ENCODE measurements around the gene HBS1L.

Gene HBS1L

DNA sequence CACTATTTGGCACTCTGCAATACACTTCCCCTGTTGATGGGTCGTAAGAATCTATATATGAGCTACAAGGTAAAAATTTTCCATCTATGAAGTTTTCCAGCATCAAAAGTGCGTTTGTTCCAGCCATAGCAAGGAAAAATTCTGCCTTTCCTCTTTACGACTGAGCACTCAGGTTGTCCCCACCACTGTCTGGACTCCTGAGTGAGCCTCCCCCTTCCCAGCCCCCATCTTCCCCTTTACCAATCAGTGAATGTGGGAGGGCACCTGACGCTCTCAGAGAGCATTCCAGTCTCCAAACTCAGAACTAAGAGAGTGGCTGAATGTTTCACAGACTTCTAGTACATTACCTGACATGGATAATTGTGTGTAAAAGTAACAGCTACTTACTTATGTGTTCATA is 104.7 kb downstream of the HBS1L start, which contains the start of gene ALDH8A1:
ALDH8A1 (minus strand) TSS at position 175 of the 400 bp plus-strand sequence; CDS start at position 127, 48 bp downstream.
- Mint-ChIP-seq H3K9me3 (no peaks in the 10 kb centered on the region), H3K36me3 (ENCODE audit: low read depth) (no peaks in the 10 kb centered on the region), H3K4me3 (no peak within 1 kb of the TSS), H3K27ac (no peak within 1 kb of the TSS), H3K4me1 (ENCODE audit: low read depth) (no peaks in the 10 kb centered on the region), H3K27me3 (ENCODE audit: low read depth) (no peaks in the 10 kb centered on the region)

DNA sequence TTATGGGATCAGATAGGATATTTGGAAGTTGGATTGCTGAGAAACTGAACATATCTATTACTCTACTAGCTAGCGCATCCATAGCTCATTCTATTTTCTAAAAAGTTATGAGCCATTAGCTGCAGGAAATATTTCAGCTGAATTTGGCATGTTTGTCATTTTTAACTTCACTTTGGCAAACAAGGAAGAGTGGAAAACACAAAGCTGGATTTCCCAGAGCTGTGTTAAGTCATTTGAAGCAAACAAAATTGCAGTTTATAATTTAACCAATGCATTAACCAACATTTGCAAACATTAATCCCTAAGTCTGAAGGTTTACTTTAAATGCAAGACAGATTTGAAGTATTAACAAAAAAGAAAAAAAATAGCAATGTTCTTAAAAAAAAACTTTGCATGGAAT is 105.9 kb downstream of the HBS1L start:
- no peaks in the 10 kb centered on the region for H3K9me3 Mint-ChIP-seq
- H3K36me3 Mint-ChIP-seq (ENCODE audit: low read depth) = no peaks in the 10 kb centered on the region
- no peak overlapping the region for H3K27ac Mint-ChIP-seq
- H3K27me3 Mint-ChIP-seq (ENCODE audit: low read depth) = no peaks in the 10 kb centered on the region
- H3K4me1 Mint-ChIP-seq (ENCODE audit: low read depth) = no peaks in the 10 kb centered on the region
- no peak overlapping the region for H3K4me3 Mint-ChIP-seq

DNA sequence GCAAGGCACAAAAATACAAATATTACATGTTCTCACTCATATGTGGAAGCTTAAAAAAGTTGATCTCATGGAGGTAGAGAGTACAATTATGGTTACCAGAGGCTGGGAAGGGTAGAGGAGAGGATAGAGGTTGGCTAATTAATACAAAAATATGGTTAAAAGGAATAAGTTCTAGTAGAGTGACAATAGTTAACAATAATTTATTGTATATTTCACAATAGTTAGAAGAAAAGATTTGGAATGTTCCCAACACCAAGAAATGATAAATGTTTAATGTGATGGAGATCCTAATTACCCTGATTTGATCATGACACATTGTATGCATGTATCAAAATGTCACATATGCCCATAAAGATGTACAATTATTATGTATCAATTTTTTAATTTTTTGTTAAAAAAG is 106.5 kb downstream of the HBS1L start:
- Mint-ChIP-seq H3K9me3 (no peaks in the 10 kb centered on the region), H3K4me3 (no peak overlapping the region), H3K27ac (no peak overlapping the region), H3K36me3 (ENCODE audit: low read depth) (no peaks in the 10 kb centered on the region), H3K4me1 (ENCODE audit: low read depth) (no peaks in the 10 kb centered on the region), H3K27me3 (ENCODE audit: low read depth) (no peaks in the 10 kb centered on the region)

DNA sequence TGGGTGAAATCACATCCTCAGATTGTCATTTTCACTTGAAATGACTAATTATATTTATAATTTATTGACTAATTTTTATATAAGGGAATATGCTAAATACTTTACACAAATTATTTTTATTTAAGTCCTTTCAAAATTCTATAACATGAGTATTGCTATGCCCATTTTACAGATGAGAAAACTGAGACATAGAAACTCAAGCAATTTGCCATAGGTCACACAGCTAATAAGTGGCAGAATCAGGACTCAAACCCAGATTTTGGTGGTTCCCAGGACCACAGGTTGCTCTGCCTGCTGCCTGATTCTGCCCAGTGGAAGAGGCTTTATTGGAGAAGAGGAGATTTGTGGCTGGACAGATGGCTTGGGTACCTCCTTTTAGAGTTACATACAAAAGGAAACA is 109.6 kb downstream of the HBS1L start:
- Mint-ChIP-seq H3K36me3 (ENCODE audit: low read depth) (no peaks in the 10 kb centered on the region), H3K4me3 (no peak overlapping the region), H3K27me3 (ENCODE audit: low read depth) (no peaks in the 10 kb centered on the region), H3K9me3 (no peaks in the 10 kb centered on the region), H3K27ac (no peak overlapping the region), H3K4me1 (ENCODE audit: low read depth) (peaks cover 3% of the 10 kb centered on the region)

DNA sequence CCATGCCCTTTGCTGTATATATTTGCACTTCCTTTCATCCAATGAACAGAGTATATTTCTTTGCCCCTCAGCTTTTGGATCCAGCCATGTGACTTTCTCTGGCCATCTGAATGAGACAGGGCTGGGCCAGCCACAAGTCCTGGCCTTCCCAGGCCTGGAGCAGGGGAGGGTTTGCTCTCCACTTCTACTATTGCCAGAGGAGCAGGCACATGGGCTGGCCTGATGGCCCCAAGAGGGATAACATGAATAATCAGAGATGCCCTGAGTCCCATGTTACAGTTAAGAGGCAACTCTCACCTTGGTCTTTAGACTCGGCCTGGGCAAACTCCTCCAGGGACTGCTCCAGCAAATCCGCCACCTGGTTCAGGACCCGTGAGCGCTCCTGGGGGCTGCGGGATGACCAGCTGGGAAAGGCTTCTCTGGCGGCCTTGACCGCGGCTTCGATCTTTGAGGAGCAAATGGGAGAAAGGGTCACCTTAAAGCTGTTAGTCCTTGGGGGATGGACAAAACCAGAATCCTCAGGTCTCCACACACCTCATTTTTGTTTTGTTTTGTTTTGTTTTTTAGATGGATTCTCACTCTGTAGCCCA is 111.0 kb downstream of the HBS1L start:
- Mint-ChIP-seq H3K9me3 (no peaks in the 10 kb centered on the region), H3K36me3 (ENCODE audit: low read depth) (peaks cover 3% of the 10 kb centered on the region), H3K27me3 (ENCODE audit: low read depth) (no peaks in the 10 kb centered on the region), H3K4me3 (no peak overlapping the region), H3K4me1 (ENCODE audit: low read depth) (peaks cover 12% of the 10 kb centered on the region), H3K27ac (no peak overlapping the region)

DNA sequence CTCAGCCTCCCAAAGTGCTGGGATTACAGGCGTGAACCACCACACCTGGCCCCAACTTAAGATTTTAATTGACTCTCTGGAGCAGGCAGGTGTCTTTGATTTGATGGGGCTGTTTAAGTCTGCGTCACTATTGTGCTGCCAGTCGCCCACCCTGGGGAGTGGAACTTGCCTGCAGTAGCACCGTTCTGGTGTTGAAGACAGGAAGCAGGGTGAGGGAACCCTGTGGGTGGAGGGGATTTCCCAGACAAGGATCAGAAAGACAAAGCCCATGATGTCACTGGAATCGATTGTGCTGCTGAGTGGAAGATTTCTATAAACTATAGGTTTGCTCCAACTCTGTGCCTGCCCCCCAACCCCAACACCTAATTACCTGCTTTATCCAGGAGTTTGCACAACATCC is 115.7 kb downstream of the HBS1L start:
- H3K27ac Mint-ChIP-seq = peak overlapping the region; percentile 70
- peaks cover 17% of the 10 kb centered on the region for H3K36me3 Mint-ChIP-seq (ENCODE audit: low read depth)
- H3K9me3 Mint-ChIP-seq = no peaks in the 10 kb centered on the region
- no peak overlapping the region for H3K4me3 Mint-ChIP-seq
- H3K27me3 Mint-ChIP-seq (ENCODE audit: low read depth) = no peaks in the 10 kb centered on the region
- H3K4me1 Mint-ChIP-seq (ENCODE audit: low read depth) = peaks cover 14% of the 10 kb centered on the region

DNA sequence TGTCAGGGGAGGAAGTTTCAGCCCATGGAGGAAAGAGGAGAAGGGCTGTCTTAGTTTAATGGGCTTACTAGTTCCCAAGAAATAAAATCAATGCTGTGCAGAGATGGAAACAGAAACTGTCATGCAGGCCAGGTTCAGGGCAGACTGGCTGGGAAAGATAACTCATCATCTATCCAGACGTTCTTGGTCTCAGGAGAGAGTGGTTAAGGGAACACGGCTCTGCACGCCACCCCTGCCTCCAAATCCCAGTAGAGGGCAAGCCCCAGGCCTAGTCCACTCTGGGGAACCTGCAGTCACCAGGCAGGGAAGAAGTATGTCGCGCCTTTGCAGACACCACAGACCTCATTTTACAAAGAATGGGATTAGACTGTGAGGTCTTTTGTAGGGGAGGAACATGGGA is 117.2 kb downstream of the HBS1L start:
- Mint-ChIP-seq H3K27ac (no peak overlapping the region), H3K4me1 (ENCODE audit: low read depth) (peaks cover 14% of the 10 kb centered on the region), H3K9me3 (no peaks in the 10 kb centered on the region), H3K27me3 (ENCODE audit: low read depth) (no peaks in the 10 kb centered on the region), H3K4me3 (no peak overlapping the region), H3K36me3 (ENCODE audit: low read depth) (peaks cover 17% of the 10 kb centered on the region)

DNA sequence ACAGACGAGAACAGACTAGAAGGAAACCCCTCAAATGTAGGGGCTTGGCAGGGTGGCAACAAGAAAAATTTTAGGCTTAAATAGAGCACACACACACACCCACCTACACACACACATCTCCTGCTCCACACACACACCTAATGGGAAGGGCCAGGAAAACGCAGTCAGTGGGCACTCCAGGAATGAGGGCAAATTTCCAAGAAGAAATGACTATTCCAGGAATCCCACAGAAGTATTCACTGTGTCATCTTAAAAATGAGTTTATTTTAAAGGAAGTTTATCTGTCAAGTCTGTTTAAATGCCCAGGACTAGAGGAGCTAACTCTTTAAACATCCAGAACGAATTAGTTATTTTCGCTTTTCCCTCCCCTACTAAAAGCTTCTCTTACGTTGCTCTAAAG is 117.7 kb downstream of the HBS1L start:
- no peaks in the 10 kb centered on the region for H3K9me3 Mint-ChIP-seq
- peaks cover 20% of the 10 kb centered on the region for H3K36me3 Mint-ChIP-seq (ENCODE audit: low read depth)
- no peak overlapping the region for H3K4me3 Mint-ChIP-seq
- H3K4me1 Mint-ChIP-seq (ENCODE audit: low read depth) = peaks cover 14% of the 10 kb centered on the region
- no peak overlapping the region for H3K27ac Mint-ChIP-seq
- no peaks in the 10 kb centered on the region for H3K27me3 Mint-ChIP-seq (ENCODE audit: low read depth)

DNA sequence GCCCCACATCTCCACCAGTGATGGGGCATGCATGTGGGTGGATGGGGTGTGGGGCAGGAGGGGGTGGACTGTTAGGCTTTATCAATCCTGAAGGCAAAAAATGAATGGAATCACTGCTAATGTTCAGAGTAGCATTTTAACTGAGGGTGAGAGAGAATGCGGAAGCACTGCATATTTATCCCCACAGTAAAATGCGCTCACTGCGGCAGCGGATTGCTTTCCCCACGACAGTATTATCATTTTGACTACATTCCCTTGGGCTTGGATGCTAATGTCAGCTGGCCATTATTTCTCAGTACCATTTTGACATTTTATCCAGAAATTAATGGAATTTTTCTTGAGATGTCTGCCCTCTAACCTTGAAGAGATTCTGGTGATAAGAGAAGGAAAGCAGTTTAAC is 118.1 kb downstream of the HBS1L start:
- Mint-ChIP-seq H3K27me3 (ENCODE audit: low read depth) (no peaks in the 10 kb centered on the region), H3K27ac (no peak overlapping the region), H3K4me3 (no peak overlapping the region), H3K9me3 (no peaks in the 10 kb centered on the region), H3K36me3 (ENCODE audit: low read depth) (peaks cover 20% of the 10 kb centered on the region), H3K4me1 (ENCODE audit: low read depth) (peaks cover 14% of the 10 kb centered on the region)

DNA sequence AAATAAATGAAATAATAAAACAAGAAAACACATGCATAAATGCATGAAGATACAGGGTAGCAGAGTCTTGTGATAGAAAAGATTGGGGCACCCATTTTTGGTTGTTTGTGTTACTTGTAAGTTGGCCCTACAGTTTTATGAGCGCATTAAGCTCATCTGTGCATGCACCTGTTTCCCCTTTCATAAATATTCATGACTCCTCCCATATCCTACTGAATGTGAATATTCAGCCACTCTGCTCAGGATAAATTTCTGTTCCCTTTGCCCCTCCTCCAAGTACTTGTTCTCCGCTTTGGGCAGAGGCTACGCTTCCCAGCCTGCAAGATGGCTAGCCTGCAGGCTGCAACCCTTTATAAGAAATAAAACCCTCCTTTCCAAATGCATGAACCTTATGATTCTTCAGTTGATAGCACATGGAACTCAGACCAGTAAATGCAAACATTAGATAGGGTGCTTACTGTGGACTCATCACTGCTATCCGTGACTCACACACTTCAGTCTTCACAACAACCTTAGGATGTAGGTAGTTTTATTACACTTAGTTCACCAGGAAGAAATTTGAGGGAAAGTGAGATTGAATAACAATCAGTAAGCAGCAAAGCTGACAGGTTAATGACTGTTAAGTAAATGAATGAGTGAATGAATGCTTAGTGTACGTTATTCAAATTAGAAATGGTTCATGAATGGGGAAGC is 119.7 kb downstream of the HBS1L start:
- Mint-ChIP-seq H3K27ac (no peak overlapping the region), H3K9me3 (no peaks in the 10 kb centered on the region), H3K4me3 (no peak overlapping the region), H3K27me3 (ENCODE audit: low read depth) (no peaks in the 10 kb centered on the region), H3K36me3 (ENCODE audit: low read depth) (peaks cover 22% of the 10 kb centered on the region), H3K4me1 (ENCODE audit: low read depth) (peaks cover 12% of the 10 kb centered on the region)

DNA sequence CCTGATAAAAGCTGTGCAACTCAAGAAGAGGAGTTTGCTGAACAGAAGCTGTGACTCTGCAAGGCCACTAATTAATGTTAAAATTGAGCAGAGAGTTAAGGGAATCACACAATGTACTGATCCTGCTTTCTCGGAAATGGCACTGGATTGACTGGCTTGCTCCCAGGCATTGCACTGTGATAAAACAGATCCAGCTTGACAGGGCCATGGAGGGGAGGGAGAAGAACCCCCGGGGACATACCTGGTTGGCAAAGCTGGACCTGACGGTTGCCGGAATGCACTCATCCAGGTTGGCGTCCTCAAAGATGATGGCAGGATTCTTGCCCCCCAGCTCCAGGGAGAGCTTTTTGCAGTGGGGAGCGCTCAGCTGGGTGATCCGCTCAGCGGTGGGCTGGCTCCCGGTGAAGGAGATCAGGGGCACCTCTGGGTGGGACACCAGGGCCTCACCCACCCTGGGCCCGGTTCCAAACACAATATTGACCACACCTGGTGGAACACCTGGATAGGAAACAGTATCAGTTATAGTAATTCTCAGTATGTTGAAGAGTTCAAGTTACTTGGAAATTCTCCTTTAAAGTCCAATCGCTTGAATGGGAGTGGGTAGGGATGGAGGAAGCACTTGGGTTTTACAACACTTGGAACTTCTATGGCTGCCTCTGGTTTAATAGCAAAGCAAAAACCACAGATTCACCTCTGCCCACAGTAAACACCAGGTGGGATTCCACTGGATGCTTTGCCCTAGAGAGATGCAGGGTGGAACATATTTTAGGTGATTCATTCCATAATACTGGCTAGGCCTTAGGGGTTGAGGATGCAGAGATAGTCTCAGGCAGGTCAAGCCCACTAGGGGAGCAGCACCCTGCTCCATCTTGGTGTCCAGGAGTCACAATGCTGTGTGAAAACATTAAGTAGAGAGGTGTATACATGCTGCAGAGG is 121.8 kb downstream of the HBS1L start:
- Mint-ChIP-seq H3K27ac (no peak overlapping the region), H3K4me1 (ENCODE audit: low read depth) (peaks cover 5% of the 10 kb centered on the region), H3K9me3 (no peaks in the 10 kb centered on the region), H3K4me3 (no peak overlapping the region), H3K36me3 (ENCODE audit: low read depth) (peaks cover 29% of the 10 kb centered on the region), H3K27me3 (ENCODE audit: low read depth) (no peaks in the 10 kb centered on the region)

DNA sequence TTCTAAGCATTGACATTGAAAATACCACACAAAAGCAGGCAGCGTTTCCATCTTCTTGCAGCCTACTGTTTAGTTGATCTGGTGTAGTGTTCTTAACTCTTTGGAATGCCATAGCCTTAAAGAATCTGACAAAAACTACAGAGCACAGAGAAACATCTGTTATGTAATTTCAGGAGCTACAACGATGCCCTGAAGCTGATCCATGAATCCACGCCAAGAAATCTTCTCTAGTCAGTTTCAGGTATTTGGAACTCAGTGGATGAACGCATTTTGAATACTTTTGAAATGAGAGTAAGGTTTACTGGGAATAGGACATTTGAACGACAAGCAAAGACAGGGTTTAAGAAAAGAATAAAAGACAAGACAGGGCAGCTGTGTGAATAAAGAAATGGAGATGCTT is 122.5 kb downstream of the HBS1L start:
- Mint-ChIP-seq H3K4me1 (ENCODE audit: low read depth) (peaks cover 5% of the 10 kb centered on the region), H3K36me3 (ENCODE audit: low read depth) (peaks cover 29% of the 10 kb centered on the region), H3K27me3 (ENCODE audit: low read depth) (no peaks in the 10 kb centered on the region), H3K27ac (no peak overlapping the region), H3K9me3 (no peaks in the 10 kb centered on the region), H3K4me3 (no peak overlapping the region)

DNA sequence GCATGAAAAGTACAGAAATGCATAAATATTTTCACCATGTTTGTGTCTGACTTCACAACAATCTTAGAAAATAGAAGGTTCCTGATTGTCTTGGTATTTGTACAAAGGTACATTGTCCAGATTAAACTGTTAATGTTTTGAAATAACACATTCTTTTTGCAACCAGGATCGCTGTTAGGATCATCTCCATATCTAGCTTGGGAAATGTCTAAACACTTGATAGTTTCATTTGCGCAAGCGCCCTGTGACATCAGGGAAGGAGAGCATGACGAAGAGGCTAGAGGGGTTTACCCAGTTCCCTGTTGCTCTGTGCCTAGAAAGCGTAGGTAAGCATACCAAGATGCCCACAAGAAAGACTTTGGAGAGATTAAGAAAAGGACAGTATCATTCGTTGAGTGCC is 124.2 kb downstream of the HBS1L start:
- no peaks in the 10 kb centered on the region for H3K27me3 Mint-ChIP-seq (ENCODE audit: low read depth)
- peaks cover 31% of the 10 kb centered on the region for H3K36me3 Mint-ChIP-seq (ENCODE audit: low read depth)
- peaks cover 5% of the 10 kb centered on the region for H3K4me1 Mint-ChIP-seq (ENCODE audit: low read depth)
- no peak overlapping the region for H3K27ac Mint-ChIP-seq
- H3K4me3 Mint-ChIP-seq = no peak overlapping the region
- H3K9me3 Mint-ChIP-seq = no peaks in the 10 kb centered on the region

DNA sequence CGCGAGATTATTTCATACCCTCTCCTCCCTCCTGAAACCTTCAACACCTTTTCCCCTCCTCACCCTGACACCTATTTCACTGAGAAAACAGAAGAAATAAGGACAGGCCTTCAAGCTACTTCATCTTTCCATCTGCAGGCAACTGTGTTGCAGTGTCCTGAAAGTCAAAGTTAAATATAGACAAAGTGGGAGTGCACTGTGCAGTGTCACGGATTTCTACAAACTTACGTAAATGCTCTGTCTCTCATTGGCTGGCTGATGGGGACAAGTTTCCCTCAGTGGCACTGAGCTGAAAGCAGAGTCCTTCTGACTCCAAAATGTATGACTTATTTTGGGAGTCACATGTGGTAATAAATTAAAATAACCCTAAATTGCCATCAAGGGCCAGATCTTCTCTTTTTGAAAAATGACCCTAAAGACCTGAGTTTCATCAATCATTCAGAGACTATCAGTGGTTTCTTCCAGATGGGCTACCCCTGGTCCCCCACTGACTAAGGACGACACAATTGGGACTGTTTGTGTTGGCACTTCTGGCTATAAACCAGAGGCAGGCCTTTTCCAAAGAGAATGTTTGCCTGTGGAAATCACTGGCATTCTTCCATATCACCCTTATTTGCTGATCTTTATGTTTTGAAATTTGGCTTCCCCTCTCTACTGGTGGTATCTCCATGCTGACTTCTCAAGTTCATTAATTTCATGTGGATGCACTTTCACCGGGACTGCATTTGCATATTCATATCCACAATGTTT is 126.3 kb downstream of the HBS1L start:
- H3K4me3 Mint-ChIP-seq = no peak overlapping the region
- H3K27ac Mint-ChIP-seq = no peak overlapping the region
- no peaks in the 10 kb centered on the region for H3K27me3 Mint-ChIP-seq (ENCODE audit: low read depth)
- H3K36me3 Mint-ChIP-seq (ENCODE audit: low read depth) = peaks cover 30% of the 10 kb centered on the region
- H3K9me3 Mint-ChIP-seq = no peaks in the 10 kb centered on the region
- H3K4me1 Mint-ChIP-seq (ENCODE audit: low read depth) = peaks cover 5% of the 10 kb centered on the region
